ENCODE data around the gene WDR18. TPM values are rescaled to one million over a fixed set of nuclear protein-coding genes. Genes with fewer than 3 reads are reported as not detected.

WDR18 gene
- total RNA-seq, 1 experiment from 2014 or later: 124 TPM

DNA sequence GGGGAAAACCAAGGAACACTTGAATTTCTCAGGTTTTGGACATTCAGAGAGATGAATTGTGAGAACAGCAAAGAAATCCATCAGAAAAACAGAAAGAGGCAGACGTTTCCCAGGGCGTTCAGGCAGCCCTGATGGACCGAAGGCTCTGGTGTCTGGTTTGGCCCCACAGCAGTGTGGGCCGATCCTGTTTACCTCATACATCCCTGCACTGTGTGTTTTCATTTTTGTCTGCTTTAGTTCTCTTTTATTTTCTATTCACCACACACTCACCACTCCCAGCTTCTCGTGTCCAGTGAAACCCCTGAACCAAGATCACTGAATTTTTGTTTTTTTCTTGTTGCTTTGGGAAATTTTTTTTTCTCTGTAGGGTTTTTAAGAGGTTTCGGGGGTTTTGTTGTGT, 11.9 kb upstream of the WDR18 start:
- no peak overlapping the region for H3K4me3 ChIP-seq (replicated peaks in 1 of 2; ENCODE audit: low read depth in 1 of 2, low read length in 2 of 2)
- intact Hi-C loops (cut with micrococcal nuclease): no loop called here
- no TSS peak for BruUV-seq (replicated peaks)
- H2AFZ ChIP-seq (ENCODE audit: low read depth, low read length, poor library complexity, severe bottlenecking): no peak overlapping the region
- H3K36me3 ChIP-seq (ENCODE audit: control insufficient read depth in 1 of 2, insufficient read depth in 2 of 2, low read length in 2 of 2): peaks cover 5 to 35% of the 10 kb centered on the region in 2 experiments
- no peaks in the 10 kb centered on the region for H4K20me1 ChIP-seq (ENCODE audit: insufficient read depth)
- no peak overlapping the region for H3K27ac ChIP-seq (ENCODE audit: low read depth, low read length)
- ChIA-PET POLR2A (no interaction called here), RAD21 (ENCODE audit: low non-redundant PET in 1 of 2, low total read pairs in 2 of 2, uncharacterized antibody in 2 of 2, unreplicated experiment in 2 of 2) (no interaction called here), CTCF (no interaction called here)
- no peaks in the 10 kb centered on the region for H3K79me2 ChIP-seq (ENCODE audit: insufficient read depth, low read length)
- DNase-seq (ENCODE audit: low read depth, low spot score) (no peak), ATAC-seq (no peak)
- no peaks in the 10 kb centered on the region for H3K27me3 ChIP-seq (ENCODE audit: insufficient read depth, low read length)
- no peak for TF ChIP-seq CEBPB (IDR thresholded peaks at IDR 0.05; ENCODE audit: low read depth)
- no peak for TF ChIP-seq POLR2A (IDR thresholded peaks at IDR 0.05; ENCODE audit: borderline replicate concordance, extremely low read depth, insufficient read depth, insufficient read length)
- no peak overlapping the region for H3K4me2 ChIP-seq (ENCODE audit: low read length)
- H3K9me3 ChIP-seq (ENCODE audit: control insufficient read depth in 1 of 2, insufficient read depth in 1 of 2, low read depth in 1 of 2, low read length in 2 of 2): peaks cover 8 to 19% of the 10 kb centered on the region in 2 experiments; a peak in 3 of 4 replicates
- H3K9ac ChIP-seq (ENCODE audit: low read length): no peak overlapping the region
- H3K9me2 ChIP-seq (ENCODE audit: insufficient read depth): no peaks in the 10 kb centered on the region
- no peaks in the 10 kb centered on the region for H3K4me1 ChIP-seq (ENCODE audit: control insufficient read depth in 1 of 2, insufficient read depth in 2 of 2, low read length in 2 of 2)

DNA sequence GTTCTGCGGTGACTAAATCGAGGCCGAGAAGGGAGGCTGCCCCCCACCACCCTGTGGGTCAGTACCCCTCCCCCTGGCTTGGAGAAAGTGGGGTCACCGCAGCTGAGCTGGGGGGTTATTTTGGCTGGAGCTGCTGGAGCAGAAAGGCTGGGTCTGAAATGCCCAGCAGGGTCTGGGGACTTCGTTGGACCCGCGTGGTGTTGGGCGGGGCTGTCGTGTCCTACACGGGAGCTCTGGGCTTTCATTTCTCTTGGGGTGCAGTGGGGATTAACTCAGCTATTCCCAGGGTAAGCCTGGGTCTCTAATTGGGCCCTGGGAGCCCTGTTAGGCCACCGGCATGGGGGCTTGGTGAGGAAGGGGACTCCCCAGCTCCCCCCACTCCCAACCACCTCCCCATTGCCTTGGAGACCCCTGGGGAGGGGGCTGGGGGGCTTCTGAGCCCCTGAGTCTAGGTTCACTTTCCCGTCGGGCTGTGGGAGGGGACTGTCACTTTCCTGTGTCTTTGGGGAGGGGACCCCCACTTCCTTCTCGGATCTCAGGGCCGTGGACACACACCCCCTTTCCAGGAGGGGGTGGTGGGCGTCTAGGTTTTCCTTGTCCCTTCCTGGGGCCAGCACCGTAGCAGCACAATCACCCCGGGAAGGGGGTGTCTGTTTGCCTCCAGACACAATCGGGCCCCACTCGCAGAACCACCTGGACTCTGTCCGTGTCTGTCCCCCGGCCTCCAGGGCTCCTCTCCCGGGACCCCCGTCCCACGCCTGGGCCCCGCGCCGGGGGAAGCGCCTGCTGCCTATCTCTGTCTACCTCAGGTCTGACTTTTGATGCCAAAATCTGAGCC, 10.2 kb upstream of the WDR18 start:
- Histone ChIP-seq H3K79me2 (ENCODE audit: insufficient read depth, low read length) (no peaks in the 10 kb centered on the region), H3K27ac (ENCODE audit: low read depth, low read length) (no peak overlapping the region), H3K9me3 (ENCODE audit: control insufficient read depth in 1 of 2, insufficient read depth in 1 of 2, low read depth in 1 of 2, low read length in 2 of 2) (peaks cover 8 to 19% of the 10 kb centered on the region in 2 experiments; a peak in 3 of 4 replicates), H2AFZ (ENCODE audit: low read depth, low read length, poor library complexity, severe bottlenecking) (no peak overlapping the region), H3K4me3 (replicated peaks in 1 of 2; ENCODE audit: low read depth in 1 of 2, low read length in 2 of 2) (no peak overlapping the region), H3K4me1 (ENCODE audit: control insufficient read depth in 1 of 2, insufficient read depth in 2 of 2, low read length in 2 of 2) (no peaks in the 10 kb centered on the region), H3K9ac (ENCODE audit: low read length) (no peak overlapping the region), H3K9me2 (ENCODE audit: insufficient read depth) (no peaks in the 10 kb centered on the region), H4K20me1 (ENCODE audit: insufficient read depth) (no peaks in the 10 kb centered on the region), H3K36me3 (ENCODE audit: control insufficient read depth in 1 of 2, insufficient read depth in 2 of 2, low read length in 2 of 2) (peaks cover 5 to 25% of the 10 kb centered on the region in 2 experiments), H3K4me2 (ENCODE audit: low read length) (no peak overlapping the region), H3K27me3 (ENCODE audit: insufficient read depth, low read length) (no peaks in the 10 kb centered on the region)
- BruUV-seq (replicated peaks): no TSS peak
- CTCF ChIA-PET: no interaction called here
- RAD21 ChIA-PET (ENCODE audit: low non-redundant PET in 1 of 2, low total read pairs in 2 of 2, uncharacterized antibody in 2 of 2, unreplicated experiment in 2 of 2): no interaction called here
- no peak for DNase-seq (ENCODE audit: low read depth, low spot score)
- POLR2A ChIA-PET: no interaction called here
- intact Hi-C loops (cut with micrococcal nuclease): no loop called here
- no peak for ATAC-seq
- TF ChIP-seq, protein P1, sequence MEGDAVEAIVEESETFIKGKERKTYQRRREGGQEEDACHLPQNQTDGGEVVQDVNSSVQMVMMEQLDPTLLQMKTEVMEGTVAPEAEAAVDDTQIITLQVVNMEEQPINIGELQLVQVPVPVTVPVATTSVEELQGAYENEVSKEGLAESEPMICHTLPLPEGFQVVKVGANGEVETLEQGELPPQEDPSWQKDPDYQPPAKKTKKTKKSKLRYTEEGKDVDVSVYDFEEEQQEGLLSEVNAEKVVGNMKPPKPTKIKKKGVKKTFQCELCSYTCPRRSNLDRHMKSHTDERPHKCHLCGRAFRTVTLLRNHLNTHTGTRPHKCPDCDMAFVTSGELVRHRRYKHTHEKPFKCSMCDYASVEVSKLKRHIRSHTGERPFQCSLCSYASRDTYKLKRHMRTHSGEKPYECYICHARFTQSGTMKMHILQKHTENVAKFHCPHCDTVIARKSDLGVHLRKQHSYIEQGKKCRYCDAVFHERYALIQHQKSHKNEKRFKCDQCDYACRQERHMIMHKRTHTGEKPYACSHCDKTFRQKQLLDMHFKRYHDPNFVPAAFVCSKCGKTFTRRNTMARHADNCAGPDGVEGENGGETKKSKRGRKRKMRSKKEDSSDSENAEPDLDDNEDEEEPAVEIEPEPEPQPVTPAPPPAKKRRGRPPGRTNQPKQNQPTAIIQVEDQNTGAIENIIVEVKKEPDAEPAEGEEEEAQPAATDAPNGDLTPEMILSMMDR (IDR thresholded peaks at IDR 0.05 in 2 of 3, conservative IDR thresholded peaks at IDR 0.05 in 1 of 3; ENCODE audit: borderline replicate concordance in 1 of 3, insufficient read depth in 1 of 3, low read depth in 2 of 3, low read length in 2 of 3): no peak
- TF ChIP-seq POLR2AphosphoS5 (IDR thresholded peaks at IDR 0.05; ENCODE audit: low read depth, low read length) (no peak), FOSL1 (IDR thresholded peaks at IDR 0.05; ENCODE audit: low read depth) (no peak), RAD21 (IDR thresholded peaks at IDR 0.05; ENCODE audit: low read depth) (no peak), EGR1 (IDR thresholded peaks at IDR 0.05; ENCODE audit: low read depth) (no peak), POLR2A (IDR thresholded peaks at IDR 0.05; ENCODE audit: borderline replicate concordance, extremely low read depth, insufficient read depth, insufficient read length) (no peak), ZNF274 (IDR thresholded peaks at IDR 0.05; ENCODE audit: low read depth, low read length) (no peak), CEBPB (IDR thresholded peaks at IDR 0.05; ENCODE audit: low read depth) (no peak), CBX3 (IDR thresholded peaks at IDR 0.05; ENCODE audit: low read depth) (no peak), JUND (IDR thresholded peaks at IDR 0.05) (no peak), EZH2phosphoT487 (IDR thresholded peaks at IDR 0.05; ENCODE audit: borderline replicate concordance) (no peak), ELF1 (IDR thresholded peaks at IDR 0.05; ENCODE audit: borderline replicate concordance, low read depth) (no peak), EZH2 (IDR thresholded peaks at IDR 0.05) (no peak)
- TF ChIP-seq, protein P2, sequence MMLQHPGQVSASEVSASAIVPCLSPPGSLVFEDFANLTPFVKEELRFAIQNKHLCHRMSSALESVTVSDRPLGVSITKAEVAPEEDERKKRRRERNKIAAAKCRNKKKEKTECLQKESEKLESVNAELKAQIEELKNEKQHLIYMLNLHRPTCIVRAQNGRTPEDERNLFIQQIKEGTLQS (IDR thresholded peaks at IDR 0.05): no peak
- TF ChIP-seq, protein P3, sequence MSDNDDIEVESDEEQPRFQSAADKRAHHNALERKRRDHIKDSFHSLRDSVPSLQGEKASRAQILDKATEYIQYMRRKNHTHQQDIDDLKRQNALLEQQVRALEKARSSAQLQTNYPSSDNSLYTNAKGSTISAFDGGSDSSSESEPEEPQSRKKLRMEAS (IDR thresholded peaks at IDR 0.05): no peak
- TF ChIP-seq, protein P4, sequence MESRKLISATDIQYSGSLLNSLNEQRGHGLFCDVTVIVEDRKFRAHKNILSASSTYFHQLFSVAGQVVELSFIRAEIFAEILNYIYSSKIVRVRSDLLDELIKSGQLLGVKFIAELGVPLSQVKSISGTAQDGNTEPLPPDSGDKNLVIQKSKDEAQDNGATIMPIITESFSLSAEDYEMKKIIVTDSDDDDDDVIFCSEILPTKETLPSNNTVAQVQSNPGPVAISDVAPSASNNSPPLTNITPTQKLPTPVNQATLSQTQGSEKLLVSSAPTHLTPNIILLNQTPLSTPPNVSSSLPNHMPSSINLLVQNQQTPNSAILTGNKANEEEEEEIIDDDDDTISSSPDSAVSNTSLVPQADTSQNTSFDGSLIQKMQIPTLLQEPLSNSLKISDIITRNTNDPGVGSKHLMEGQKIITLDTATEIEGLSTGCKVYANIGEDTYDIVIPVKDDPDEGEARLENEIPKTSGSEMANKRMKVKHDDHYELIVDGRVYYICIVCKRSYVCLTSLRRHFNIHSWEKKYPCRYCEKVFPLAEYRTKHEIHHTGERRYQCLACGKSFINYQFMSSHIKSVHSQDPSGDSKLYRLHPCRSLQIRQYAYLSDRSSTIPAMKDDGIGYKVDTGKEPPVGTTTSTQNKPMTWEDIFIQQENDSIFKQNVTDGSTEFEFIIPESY (IDR thresholded peaks at IDR 0.05; ENCODE audit: extremely low read depth, insufficient replicate concordance, low read length): no peak

All from HCT116 (cell line).